Stimulated activated CD8-positive, alpha-beta memory T cell treated with anti-CD3 and anti-CD28 coated beads, Interleukin-4, amount 100 ng/mL, for 48 hours (primary cell): Measurements from ENCODE around the gene THBS2.
"Not testable (repeated sequence)": the region's sequence is repeated elsewhere in the genome, so short reads cannot be mapped to it uniquely, and the experiment has no call there.

Experiments used
- DNase-seq: peaks from one replicate; pipeline ENCODE4 v3.0.0-alpha.2; 2020

Gene THBS2

GRCh38 chr6:169205176-169206160 lies 48.2 kb downstream of the THBS2 start:
- DNase-seq = no peak

DNA sequence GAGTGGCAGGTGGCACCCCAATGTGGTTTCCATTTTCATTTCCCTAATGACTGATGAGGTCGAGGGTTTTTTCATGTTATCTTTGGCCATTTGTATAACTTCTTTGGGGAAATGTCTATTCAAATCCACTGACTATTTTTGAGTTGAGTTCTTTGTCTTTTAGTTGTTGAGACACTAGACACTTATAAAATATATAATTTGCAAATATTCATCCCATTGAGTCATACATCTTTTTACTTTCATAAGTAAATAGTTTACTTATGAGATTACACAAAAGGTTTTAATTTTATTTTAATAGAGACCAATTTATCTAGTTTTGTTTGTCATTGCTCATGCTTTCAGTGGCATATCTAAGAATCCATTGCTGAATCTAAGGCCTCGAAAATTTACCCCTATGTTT lies 49.5 kb downstream of the THBS2 start:
- DNase-seq = no peak

DNA sequence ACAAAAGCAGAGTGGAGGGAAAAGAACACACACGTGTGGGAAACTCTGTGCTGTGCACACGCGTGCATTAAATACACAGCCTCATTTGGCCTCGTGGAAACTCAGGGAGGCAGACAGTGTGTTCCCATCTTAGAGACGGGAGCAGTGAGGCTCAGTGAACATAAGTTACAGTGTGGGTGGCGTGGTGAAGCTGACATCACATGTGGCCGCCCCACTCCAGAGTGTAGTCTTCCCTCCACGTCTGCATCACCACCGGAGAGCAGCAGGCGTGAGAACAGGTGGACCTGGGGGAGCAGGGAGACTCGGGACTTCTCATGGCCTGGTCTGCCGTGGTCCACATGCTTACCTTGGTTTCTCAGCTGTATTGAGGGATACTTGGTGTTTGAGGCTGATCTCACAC lies 51.7 kb downstream of the THBS2 start:
- no peak for DNase-seq

DNA sequence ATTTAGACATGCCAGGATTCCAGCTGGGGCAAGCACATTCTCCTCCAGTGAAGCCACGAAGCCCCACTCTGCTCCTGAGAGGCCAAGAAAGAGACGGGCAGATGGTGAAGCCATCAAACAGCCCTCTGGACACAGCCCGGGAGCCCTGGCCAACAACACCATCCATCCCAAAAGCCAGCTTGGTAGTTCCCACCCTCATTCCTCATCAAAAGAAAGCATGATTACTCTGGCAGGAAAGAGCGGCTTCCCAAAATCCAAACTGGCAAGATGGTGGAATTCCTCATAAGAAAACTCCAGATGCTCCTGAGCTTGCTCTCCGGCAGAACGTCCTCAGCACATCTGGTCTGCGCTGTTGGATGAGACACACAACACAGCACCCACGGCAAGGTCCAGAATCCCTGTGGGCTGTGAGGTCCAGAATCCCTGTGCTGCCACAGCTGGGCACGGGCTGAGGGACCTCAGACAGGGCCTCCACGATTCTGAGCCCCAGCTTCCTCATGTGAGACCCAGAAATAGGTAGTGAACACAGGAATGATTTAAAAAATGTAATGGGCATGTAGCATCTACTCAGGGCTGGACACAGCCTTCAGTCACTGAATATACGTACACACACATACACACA lies 52.6 kb downstream of the THBS2 start:
- no peak for DNase-seq

GRCh38 chr6:169199625-169200335 lies 53.9 kb downstream of the THBS2 start:
- DNase-seq = no peak

- DNase-seq = no peak
Measured at GRCh38 chr6:169198885-169199284, 54.8 kb downstream of the THBS2 start.

GRCh38 chr6:169197929-169198328 lies 55.7 kb downstream of the THBS2 start:
- DNase-seq = not testable (repeated sequence)

GRCh38 chr6:169196279-169196678 lies 57.4 kb downstream of the THBS2 start:
- not testable (repeated sequence) for DNase-seq

GRCh38 chr6:169194737-169195136 lies 58.9 kb downstream of the THBS2 start:
- DNase-seq = no peak

GRCh38 chr6:169190970-169191369 lies 62.7 kb downstream of the THBS2 start:
- DNase-seq = no peak

DNA sequence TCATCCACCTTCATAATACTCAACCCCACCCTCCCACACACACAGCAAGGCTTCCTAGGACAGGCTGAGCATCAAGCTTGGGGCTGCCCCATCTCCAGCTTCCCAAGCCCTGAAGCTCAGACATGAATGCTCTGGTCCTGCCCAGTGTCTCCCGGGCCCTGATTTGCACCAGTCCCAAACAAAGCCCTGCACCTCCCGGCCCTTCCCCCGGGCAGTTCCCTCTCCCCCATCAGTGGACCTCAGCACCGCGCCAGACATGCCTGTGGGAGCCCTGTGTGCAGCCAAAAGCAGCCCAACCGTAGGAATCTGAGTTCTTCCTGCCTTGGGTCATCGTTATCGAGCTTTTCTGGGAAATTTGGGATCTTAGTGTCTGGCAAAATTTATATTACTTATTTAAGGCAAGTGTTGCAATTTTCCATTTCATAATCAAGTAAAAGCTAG lies 63.5 kb downstream of the THBS2 start:
- no peak for DNase-seq

DNA sequence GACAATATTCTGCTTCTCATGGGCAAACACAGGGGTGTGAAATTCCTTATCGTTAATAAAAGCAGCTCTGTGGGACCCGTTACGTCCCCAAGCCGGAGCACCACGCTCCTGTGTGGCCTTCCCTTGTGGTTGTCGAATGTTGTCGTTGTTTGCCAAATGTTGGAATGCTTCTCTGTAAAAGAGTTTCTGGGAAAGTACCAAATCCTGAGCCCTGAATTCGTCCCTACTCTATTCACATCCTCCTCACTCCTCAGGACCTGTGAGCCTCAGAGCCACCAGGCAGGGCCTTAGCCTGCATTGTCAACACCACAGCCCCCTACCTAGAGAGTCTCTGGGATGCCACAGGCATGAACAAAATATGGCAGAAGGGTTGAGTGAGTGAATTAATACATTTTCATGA lies 64.0 kb downstream of the THBS2 start:
- DNase-seq = no peak

- no peak for DNase-seq
Measured at GRCh38 chr6:169189182-169189581, 64.5 kb downstream of the THBS2 start.

DNA sequence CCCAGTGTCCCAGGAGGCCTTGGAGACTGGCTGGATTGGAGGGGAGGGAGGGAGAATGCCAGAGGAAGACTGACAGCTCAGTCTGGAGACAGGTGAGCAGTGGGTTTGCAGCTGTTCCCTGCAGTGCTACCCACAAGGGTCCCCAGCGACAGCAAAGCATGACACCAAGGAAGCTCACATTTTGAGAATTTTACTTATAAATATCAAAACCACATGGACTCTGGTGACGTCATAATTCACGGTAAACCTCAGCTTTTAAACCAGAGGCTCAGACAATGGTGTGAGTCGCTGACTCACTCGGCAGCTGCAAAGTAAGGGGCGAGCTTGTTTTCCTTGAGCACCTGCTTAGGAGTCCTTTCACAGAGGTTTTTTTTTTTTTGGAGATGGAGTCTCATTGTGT lies 65.2 kb downstream of the THBS2 start:
- peak; percentile 26 for DNase-seq

GRCh38 chr6:169188051-169188470 lies 65.6 kb downstream of the THBS2 start:
- DNase-seq = no peak

- DNase-seq = no peak
Measured at GRCh38 chr6:169186496-169187169, 67.0 kb downstream of the THBS2 start.

GRCh38 chr6:169185692-169186485 lies 67.8 kb downstream of the THBS2 start:
- DNase-seq = no peak

- no peak for DNase-seq
Measured at GRCh38 chr6:169185011-169185521, 68.6 kb downstream of the THBS2 start.

DNA sequence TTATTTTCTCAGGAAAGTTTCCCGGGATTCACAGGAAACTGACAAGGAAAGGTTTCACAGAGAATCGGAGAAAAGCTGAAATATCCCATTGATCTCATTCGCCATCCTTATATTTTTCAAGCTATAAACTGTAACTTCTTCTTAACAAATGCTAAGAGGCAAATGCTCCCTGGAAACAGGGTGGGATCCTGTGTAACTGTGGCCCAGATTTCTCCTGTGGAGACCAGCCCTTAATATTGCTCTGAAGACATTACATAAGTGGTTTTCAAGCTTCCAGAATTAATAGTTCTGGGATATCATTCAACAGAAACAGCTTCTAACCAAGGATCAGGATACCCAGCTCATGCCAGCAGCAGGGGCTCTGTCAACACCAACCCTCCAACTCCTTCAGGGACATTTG lies 69.2 kb downstream of the THBS2 start:
- no peak for DNase-seq

DNA sequence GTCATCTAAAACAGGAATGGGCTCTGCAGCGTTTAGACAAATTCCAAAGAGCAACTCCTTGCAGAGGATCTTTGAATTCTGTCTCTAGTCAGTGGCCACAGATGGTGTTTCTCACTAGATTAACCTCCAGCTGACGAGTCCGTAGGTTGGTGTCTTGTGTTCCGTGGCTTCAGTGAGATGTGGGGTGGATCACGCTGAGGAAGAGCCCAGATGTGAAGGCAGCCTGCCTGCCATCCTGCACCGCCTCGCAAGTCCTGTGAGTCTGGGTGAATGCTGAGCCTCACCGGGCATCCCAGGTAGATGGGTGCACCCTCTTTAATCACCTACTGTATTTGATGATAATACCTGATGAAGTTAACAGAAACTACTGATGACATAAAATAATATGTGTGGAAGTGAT lies 70.4 kb downstream of the THBS2 start:
- no peak for DNase-seq

DNA sequence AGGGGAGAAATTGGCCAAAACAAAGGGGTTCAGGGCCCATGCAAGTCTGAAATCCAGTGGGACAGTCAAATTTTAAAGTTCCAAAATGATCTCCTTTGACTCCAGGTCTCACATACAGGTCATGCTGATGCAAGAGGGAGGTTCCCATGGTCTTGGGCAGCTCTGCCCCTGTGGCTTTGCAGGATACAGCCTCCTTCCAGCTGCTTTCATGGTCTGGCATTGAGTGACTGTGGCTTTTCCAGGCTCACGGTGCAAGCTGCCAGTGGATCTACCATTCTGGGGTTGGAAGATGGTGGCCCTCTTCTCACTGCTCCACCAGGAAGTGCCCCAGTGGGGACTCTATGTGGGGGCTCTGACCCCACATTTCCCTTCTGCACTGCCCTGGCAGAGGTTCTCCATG lies 73.8 kb downstream of the THBS2 start:
- DNase-seq = not testable (repeated sequence)
